Measurements from ENCODE around the gene HMGB2. TPM values are rescaled to one million over a fixed set of nuclear protein-coding genes. Genes with fewer than 3 reads are reported as not detected.

HMGB2 gene
- total RNA-seq, 2 experiments from 2014 or later = 697 to 810 TPM

DNA sequence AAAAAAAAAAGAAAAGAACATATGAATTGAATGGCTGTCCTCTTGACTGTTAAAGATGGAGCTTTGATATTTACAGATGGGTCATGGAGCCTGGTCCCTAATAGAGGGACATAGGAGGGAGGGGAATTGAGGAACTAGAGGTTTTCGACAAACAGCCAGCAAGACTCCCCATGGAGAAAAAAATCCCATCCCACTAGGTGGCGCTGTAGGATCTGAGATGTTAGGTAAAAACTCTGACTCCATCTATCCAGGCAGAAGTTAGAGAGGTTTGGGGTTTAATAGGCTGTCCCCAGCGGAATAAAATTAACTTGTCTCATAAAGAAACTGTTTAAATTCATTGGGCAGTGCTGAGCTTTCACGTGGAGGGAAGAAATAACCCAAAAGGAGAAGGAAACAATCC lies 45.9 kb downstream of the HMGB2 start:
- TF ChIP-seq, protein P1, sequence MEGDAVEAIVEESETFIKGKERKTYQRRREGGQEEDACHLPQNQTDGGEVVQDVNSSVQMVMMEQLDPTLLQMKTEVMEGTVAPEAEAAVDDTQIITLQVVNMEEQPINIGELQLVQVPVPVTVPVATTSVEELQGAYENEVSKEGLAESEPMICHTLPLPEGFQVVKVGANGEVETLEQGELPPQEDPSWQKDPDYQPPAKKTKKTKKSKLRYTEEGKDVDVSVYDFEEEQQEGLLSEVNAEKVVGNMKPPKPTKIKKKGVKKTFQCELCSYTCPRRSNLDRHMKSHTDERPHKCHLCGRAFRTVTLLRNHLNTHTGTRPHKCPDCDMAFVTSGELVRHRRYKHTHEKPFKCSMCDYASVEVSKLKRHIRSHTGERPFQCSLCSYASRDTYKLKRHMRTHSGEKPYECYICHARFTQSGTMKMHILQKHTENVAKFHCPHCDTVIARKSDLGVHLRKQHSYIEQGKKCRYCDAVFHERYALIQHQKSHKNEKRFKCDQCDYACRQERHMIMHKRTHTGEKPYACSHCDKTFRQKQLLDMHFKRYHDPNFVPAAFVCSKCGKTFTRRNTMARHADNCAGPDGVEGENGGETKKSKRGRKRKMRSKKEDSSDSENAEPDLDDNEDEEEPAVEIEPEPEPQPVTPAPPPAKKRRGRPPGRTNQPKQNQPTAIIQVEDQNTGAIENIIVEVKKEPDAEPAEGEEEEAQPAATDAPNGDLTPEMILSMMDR (conservative IDR thresholded peaks at IDR 0.05; ENCODE audit: low read length) = peak; percentile 86
- no peak for TF ChIP-seq EZH2phosphoT487 (IDR thresholded peaks at IDR 0.05; ENCODE audit: borderline replicate concordance, low read depth, low read length)
- H3K9me2 ChIP-seq (ENCODE audit: insufficient read depth, low read length) = no peaks in the 10 kb centered on the region
- H3K4me2 ChIP-seq (ENCODE audit: low read length) = no peak overlapping the region
- H3K27ac ChIP-seq (ENCODE audit: low read depth, low read length, poor library complexity, severe bottlenecking) = no peak overlapping the region
- peaks cover 25% of the 10 kb centered on the region for H3K36me3 ChIP-seq (ENCODE audit: insufficient read depth, low read length)
- no peaks in the 10 kb centered on the region for H3K4me1 ChIP-seq (ENCODE audit: insufficient read depth, low read length, poor library complexity, severe bottlenecking)
- H2AFZ ChIP-seq (ENCODE audit: low read length) = no peak overlapping the region
- BruUV-seq (replicated peaks) = no TSS peak
- peaks cover 21% of the 10 kb centered on the region; the same call in 1 of the 2 replicates for H3K9me3 ChIP-seq (ENCODE audit: low read length)
- no peaks in the 10 kb centered on the region for H3K79me2 ChIP-seq (ENCODE audit: insufficient read depth, low read depth, low read length)
- peaks cover 3% of the 10 kb centered on the region; the same call in 1 of the 2 replicates for H4K20me1 ChIP-seq (ENCODE audit: insufficient read depth, low read length)
- no peak overlapping the region for H3K4me3 ChIP-seq (ENCODE audit: low read depth, low read length, poor library complexity, severe bottlenecking)
- DNase-seq (ENCODE audit: low spot score) = peak; percentile 77
- POLR2A ChIA-PET = interaction anchor here (0.5 to 0.6 kb wide), 2 partner anchors 120 to 250 kb away, joined by 3 read pairs; partner anchors contain the start of gene GALNT7
- intact Hi-C loops (cut with micrococcal nuclease; ENCODE audit: unreplicated experiment) = loop anchor here (1.0 kb wide), 1 partner anchor 129 kb away; no protein-coding TSS in a partner anchor
- CTCF ChIA-PET (ENCODE audit: unreplicated experiment) = interaction anchor here (0.6 kb wide), 1 partner anchor 300 kb away, joined by 3 read pairs; no protein-coding TSS in a partner anchor

DNA sequence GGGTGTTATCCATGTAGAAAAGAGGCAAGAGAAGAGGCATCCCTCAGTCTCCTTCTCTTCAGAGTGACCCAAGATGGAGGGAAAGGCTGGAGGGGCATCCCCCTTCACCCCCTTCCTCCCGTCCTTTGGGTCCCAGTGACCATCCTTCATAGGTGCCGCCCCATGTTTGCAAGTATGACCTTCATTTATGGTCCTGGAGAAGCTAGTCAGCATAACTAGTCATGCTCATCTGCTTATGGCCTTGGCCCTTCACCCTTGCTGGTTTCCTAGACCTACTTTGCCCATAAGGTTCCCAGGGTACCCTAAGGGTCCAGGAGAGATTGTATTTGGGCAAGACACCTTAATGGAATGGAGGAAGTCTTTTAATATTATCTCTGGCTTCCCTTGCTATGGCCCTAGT lies 46.7 kb downstream of the HMGB2 start:
- DNase-seq (ENCODE audit: low spot score) = no peak
- TF ChIP-seq, protein P1 (conservative IDR thresholded peaks at IDR 0.05; ENCODE audit: low read length) = no peak
- TF ChIP-seq EZH2phosphoT487 (IDR thresholded peaks at IDR 0.05; ENCODE audit: borderline replicate concordance, low read depth, low read length) = no peak
- Histone ChIP-seq H3K4me3 (ENCODE audit: low read depth, low read length, poor library complexity, severe bottlenecking) (no peak overlapping the region), H3K9me2 (ENCODE audit: insufficient read depth, low read length) (no peaks in the 10 kb centered on the region), H3K4me2 (ENCODE audit: low read length) (no peak overlapping the region), H3K9me3 (ENCODE audit: low read length) (peaks cover 21% of the 10 kb centered on the region; the same call in 1 of the 2 replicates), H3K27ac (ENCODE audit: low read depth, low read length, poor library complexity, severe bottlenecking) (no peak overlapping the region), H3K36me3 (ENCODE audit: insufficient read depth, low read length) (peaks cover 25% of the 10 kb centered on the region), H4K20me1 (ENCODE audit: insufficient read depth, low read length) (peaks cover 3% of the 10 kb centered on the region; the same call in 1 of the 2 replicates), H3K79me2 (ENCODE audit: insufficient read depth, low read depth, low read length) (no peaks in the 10 kb centered on the region), H3K4me1 (ENCODE audit: insufficient read depth, low read length, poor library complexity, severe bottlenecking) (no peaks in the 10 kb centered on the region), H2AFZ (ENCODE audit: low read length) (no peak overlapping the region)
- ChIA-PET POLR2A (no interaction called here), CTCF (ENCODE audit: unreplicated experiment) (no interaction called here)
- intact Hi-C loops (cut with micrococcal nuclease; ENCODE audit: unreplicated experiment) = no loop called here
- no TSS peak for BruUV-seq (replicated peaks)

DNA sequence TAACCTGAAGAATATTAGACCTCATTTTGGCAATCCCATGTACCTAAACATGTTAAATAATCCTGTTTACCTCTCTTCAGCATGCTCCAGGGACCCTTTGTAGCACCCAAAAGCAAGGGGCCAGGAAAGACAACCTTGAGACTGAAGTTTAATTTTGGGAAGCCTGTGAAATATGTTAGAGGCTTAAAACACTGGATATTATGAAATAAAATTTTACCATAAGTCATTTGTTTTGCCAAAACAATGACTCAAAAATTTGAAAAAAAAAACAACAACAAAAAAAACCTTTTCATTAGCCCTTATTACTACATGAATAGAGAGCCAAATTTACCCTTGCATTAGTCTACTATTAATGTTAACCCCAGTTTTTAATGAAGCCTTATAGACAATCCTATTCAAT lies 49.7 kb downstream of the HMGB2 start:
- peaks cover 25% of the 10 kb centered on the region for H3K36me3 ChIP-seq (ENCODE audit: insufficient read depth, low read length)
- peaks cover 21% of the 10 kb centered on the region; the same call in 1 of the 2 replicates for H3K9me3 ChIP-seq (ENCODE audit: low read length)
- ChIA-PET CTCF (ENCODE audit: unreplicated experiment) (no interaction called here), POLR2A (no interaction called here)
- DNase-seq (ENCODE audit: low spot score) = no peak
- no peak overlapping the region for H3K4me2 ChIP-seq (ENCODE audit: low read length)
- no peaks in the 10 kb centered on the region for H4K20me1 ChIP-seq (ENCODE audit: insufficient read depth, low read length)
- H3K4me3 ChIP-seq (ENCODE audit: low read depth, low read length, poor library complexity, severe bottlenecking) = no peak overlapping the region
- no peak for TF ChIP-seq EZH2phosphoT487 (IDR thresholded peaks at IDR 0.05; ENCODE audit: borderline replicate concordance, low read depth, low read length)
- TF ChIP-seq, protein P1 (conservative IDR thresholded peaks at IDR 0.05; ENCODE audit: low read length) = no peak
- intact Hi-C loops (cut with micrococcal nuclease; ENCODE audit: unreplicated experiment) = no loop called here
- no peaks in the 10 kb centered on the region for H3K9me2 ChIP-seq (ENCODE audit: insufficient read depth, low read length)
- H2AFZ ChIP-seq (ENCODE audit: low read length) = no peak overlapping the region
- H3K79me2 ChIP-seq (ENCODE audit: insufficient read depth, low read depth, low read length) = no peaks in the 10 kb centered on the region
- H3K4me1 ChIP-seq (ENCODE audit: insufficient read depth, low read length, poor library complexity, severe bottlenecking) = peaks cover 15% of the 10 kb centered on the region
- BruUV-seq (replicated peaks) = no TSS peak
- H3K27ac ChIP-seq (ENCODE audit: low read depth, low read length, poor library complexity, severe bottlenecking) = no peak overlapping the region
